Measurements from ENCODE around the gene ENTPD2.

DNA sequence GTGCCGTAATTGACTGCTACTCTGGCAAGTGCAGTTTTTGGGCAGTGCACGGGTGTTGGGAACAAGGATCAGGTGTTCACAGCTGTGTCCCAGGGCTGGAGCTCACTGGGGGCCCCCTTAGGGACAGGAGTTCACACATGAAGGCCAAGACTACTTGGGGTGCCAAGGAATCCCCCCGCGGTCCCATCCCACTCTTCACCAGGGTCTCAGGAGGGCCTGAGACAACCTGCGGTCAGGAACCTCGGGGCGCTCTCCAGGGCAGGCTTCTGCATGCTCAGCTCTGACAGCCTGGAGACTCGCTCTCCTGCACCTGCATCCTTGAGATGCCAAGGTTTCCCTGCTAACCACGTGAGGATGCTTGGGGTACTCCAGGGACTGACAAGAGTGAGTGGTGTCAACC, 30.7 kb upstream of the ENTPD2 start:
- no peak for TF ChIP-seq POLR2A (IDR thresholded peaks at IDR 0.05)
- TF ChIP-seq, protein P1, sequence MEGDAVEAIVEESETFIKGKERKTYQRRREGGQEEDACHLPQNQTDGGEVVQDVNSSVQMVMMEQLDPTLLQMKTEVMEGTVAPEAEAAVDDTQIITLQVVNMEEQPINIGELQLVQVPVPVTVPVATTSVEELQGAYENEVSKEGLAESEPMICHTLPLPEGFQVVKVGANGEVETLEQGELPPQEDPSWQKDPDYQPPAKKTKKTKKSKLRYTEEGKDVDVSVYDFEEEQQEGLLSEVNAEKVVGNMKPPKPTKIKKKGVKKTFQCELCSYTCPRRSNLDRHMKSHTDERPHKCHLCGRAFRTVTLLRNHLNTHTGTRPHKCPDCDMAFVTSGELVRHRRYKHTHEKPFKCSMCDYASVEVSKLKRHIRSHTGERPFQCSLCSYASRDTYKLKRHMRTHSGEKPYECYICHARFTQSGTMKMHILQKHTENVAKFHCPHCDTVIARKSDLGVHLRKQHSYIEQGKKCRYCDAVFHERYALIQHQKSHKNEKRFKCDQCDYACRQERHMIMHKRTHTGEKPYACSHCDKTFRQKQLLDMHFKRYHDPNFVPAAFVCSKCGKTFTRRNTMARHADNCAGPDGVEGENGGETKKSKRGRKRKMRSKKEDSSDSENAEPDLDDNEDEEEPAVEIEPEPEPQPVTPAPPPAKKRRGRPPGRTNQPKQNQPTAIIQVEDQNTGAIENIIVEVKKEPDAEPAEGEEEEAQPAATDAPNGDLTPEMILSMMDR (IDR thresholded peaks at IDR 0.05) = no peak

All from adrenal gland (tissue), 5 donors.